Trophoblast cell (in vitro differentiated cells and primary cell): ENCODE results near the gene FASTK.
"Not testable (repeated sequence)": the region's sequence is repeated elsewhere in the genome, so short reads cannot be mapped to it uniquely, and the experiment has no call there.

Experiments used
- DNase-seq, 2 donors: peaks; one replicate each; pipeline ENCODE4 v3.0.0-alpha.2; 2016
- H2AFZ ChIP-seq: 2 replicates; pipeline ENCODE4 v1.6.1; 2013; ENCODE audit warnings: low read length, moderate library complexity, mild to moderate bottlenecking; ENCODE audit not compliant: insufficient read depth, poor library complexity
- H2AK5ac ChIP-seq: 2 replicates; pipeline ENCODE4 v1.6.1; 2013; ENCODE audit warnings: mild to moderate bottlenecking, low read length
- H2BK120ac ChIP-seq: 2 replicates; pipeline ENCODE4 v1.6.1; 2013; ENCODE audit warnings: low read length, mild to moderate bottlenecking, moderate library complexity; ENCODE audit not compliant: insufficient read depth, poor library complexity
- H2BK12ac ChIP-seq: 2 replicates; pipeline ENCODE4 v1.6.1; 2013; ENCODE audit warnings: mild to moderate bottlenecking, low read length, moderate library complexity
- H2BK5ac ChIP-seq: 2 replicates; pipeline ENCODE4 v1.6.1; 2013; ENCODE audit warnings: low read length, low read depth, moderate library complexity, mild to moderate bottlenecking; ENCODE audit not compliant: poor library complexity
- H3K14ac ChIP-seq: 2 replicates; pipeline ENCODE4 v1.6.1; 2013; ENCODE audit warnings: mild to moderate bottlenecking, low read length
- H3K18ac ChIP-seq: 2 replicates; pipeline ENCODE4 v1.6.1; 2013; ENCODE audit warnings: mild to moderate bottlenecking, low read length
- H3K23ac ChIP-seq: 2 replicates; pipeline ENCODE4 v1.6.1; 2013; ENCODE audit warnings: low read length
- H3K27ac ChIP-seq: 2 replicates; pipeline ENCODE4 v1.5.1; 2013; ENCODE audit warnings: low read depth, mild to moderate bottlenecking, inconsistent platforms, low read length, moderate library complexity
- H3K27me3 ChIP-seq: 2 replicates; pipeline ENCODE4 v1.6.1; 2013; ENCODE audit warnings: inconsistent platforms, mild to moderate bottlenecking, low read length, moderate library complexity; ENCODE audit not compliant: insufficient read depth
- H3K36me3 ChIP-seq, 2 experiments: 1 replicate in 1 of 2; 2 replicates in 1 of 2; pipeline ENCODE4 v1.6.1; 2013; ENCODE audit warnings: low read length in 2 of 2, mild to moderate bottlenecking in 2 of 2, moderate library complexity in 1 of 2; ENCODE audit not compliant: insufficient read depth in 2 of 2, control insufficient read depth in 1 of 2
- H3K4ac ChIP-seq: 2 replicates; pipeline ENCODE4 v1.6.1; 2013; ENCODE audit warnings: low read depth, mild to moderate bottlenecking, low read length, moderate library complexity
- H3K4me1 ChIP-seq, 2 experiments: 1 replicate in 1 of 2; 2 replicates in 1 of 2; pipeline ENCODE4 v1.6.1; 2013; ENCODE audit warnings: low read length in 2 of 2, mild to moderate bottlenecking in 2 of 2, moderate library complexity in 1 of 2; ENCODE audit not compliant: insufficient read depth in 2 of 2, control insufficient read depth in 1 of 2
- H3K4me2 ChIP-seq: 2 replicates; pipeline ENCODE4 v1.6.1; 2013; ENCODE audit warnings: inconsistent platforms, mild to moderate bottlenecking, low read length, moderate library complexity
- H3K4me3 ChIP-seq: 2 replicates; pipeline ENCODE4 v1.5.1; 2013; ENCODE audit warnings: mild to moderate bottlenecking, low read depth, low read length, inconsistent platforms
- H3K79me1 ChIP-seq: one replicate; pipeline ENCODE4 v1.6.1; 2013; ENCODE audit warnings: low read length
- H3K79me2 ChIP-seq: 2 replicates; pipeline ENCODE4 v1.6.1; 2013; ENCODE audit warnings: low read length, mild to moderate bottlenecking; ENCODE audit not compliant: control insufficient read depth, insufficient read depth, poor library complexity
- H3K9ac ChIP-seq: 2 replicates; pipeline ENCODE4 v1.6.1; 2013; ENCODE audit warnings: mild to moderate bottlenecking, low read length
- H3K9me3 ChIP-seq: 2 replicates; pipeline ENCODE4 v1.6.1; 2013; ENCODE audit warnings: low read depth, mild to moderate bottlenecking, control low read depth, inconsistent platforms, low read length; ENCODE audit not compliant: insufficient read depth
- H4K12ac ChIP-seq: 2 replicates; pipeline ENCODE4 v1.6.1; 2013; ENCODE audit warnings: low read depth, mild to moderate bottlenecking, low read length, moderate library complexity
- H4K8ac ChIP-seq: 2 replicates; pipeline ENCODE4 v1.6.1; 2013; ENCODE audit warnings: low read depth, mild to moderate bottlenecking, low read length, moderate library complexity
- H4K91ac ChIP-seq: one replicate; pipeline ENCODE4 v1.6.1; 2013; ENCODE audit warnings: low read depth, mild to moderate bottlenecking, low read length, moderate library complexity
- WGBS: extraction: QIAGEN DNeasy Blood & Tissue Kit; methylation state at CpG from one replicate; pipeline ENCODE4 v1.1.7; 2013; ENCODE audit warnings: missing lambda C conversion rate; ENCODE audit not compliant: insufficient read length, insufficient coverage; ENCODE audit errors: extremely low coverage; 5-methylcytosine and 5-hydroxymethylcytosine counted together

FASTK gene

GRCh38 chr7:151026771-151027727 lies 53.6 kb downstream of the FASTK start:
- H4K91ac ChIP-seq = peak overlapping the region; percentile 67
- no CpG with 5 or more reads among the region's 19 CpGs for WGBS
- H3K9me3 ChIP-seq, H3K36me3 ChIP-seq, H2AK5ac ChIP-seq, H3K9ac ChIP-seq, H3K79me2 ChIP-seq, H3K4me3 ChIP-seq, H3K23ac ChIP-seq, H3K27me3 ChIP-seq, H4K12ac ChIP-seq, H3K14ac ChIP-seq: not testable (repeated sequence)
- H2BK12ac ChIP-seq = peak overlapping the region; percentile 61
- peak overlapping the region; percentile 66 for H2BK120ac ChIP-seq
- peak overlapping the region; percentile 61 for H2AFZ ChIP-seq
- peaks cover 17 to 22% of the 10 kb centered on the region in 2 experiments for H3K4me1 ChIP-seq
- DNase-seq = peak; percentile 92 to 94
- H3K27ac ChIP-seq = peak overlapping the region; percentile 91
- H3K4ac ChIP-seq = peak overlapping the region; percentile 39
- H3K79me1 ChIP-seq = peaks cover 27% of the 10 kb centered on the region
- peak overlapping the region; percentile 90 for H3K4me2 ChIP-seq
- peak overlapping the region; percentile 74 for H2BK5ac ChIP-seq
- H3K18ac ChIP-seq = peak overlapping the region; percentile 22
- peak overlapping the region; percentile 16 for H4K8ac ChIP-seq
